ENCODE results near the gene UBXN2A.

The UBXN2A gene

DNA sequence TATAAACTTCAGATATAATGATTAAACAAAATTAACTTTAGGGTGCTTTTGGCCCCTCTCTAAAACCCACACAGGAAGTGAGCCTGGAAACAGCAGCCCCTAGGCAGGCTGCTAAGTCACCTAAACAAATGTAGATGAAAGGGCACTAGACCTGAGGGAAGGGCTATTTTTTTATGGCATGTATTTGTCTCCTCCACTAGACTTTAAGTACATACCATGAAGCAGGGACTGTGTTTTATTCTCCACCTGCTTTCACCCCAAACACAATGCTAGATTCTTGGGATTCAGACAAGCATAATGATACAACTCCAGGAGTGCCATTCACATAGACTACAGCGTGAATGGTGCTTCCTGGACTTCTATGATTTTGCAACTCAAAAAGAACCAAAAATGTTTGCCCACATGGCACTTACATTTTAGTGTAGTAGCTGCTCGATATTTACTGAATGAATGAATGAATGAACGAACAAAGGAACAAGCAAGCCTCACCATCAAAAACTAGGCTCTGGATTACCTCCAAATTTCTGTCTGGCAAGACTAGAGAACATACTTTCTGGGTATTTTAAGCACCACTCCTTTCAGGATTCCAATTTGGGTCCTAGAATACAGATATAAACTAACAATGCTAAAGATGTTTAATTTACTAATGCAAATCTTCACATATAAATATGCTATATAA is 23.4 kb upstream of the UBXN2A start:
- H3K9me3 ChIP-seq: no peaks in the 10 kb centered on the region
- H3K4me1 ChIP-seq (ENCODE audit: control insufficient read depth in 1 of 2, insufficient read depth in 1 of 2, low read depth in 1 of 2, low read length in 1 of 2): no peaks in the 10 kb centered on the region
- H3K27ac ChIP-seq: no peak overlapping the region
- no peaks in the 10 kb centered on the region for H3K27me3 ChIP-seq
- no peaks in the 10 kb centered on the region for H3K36me3 ChIP-seq
- H3K4me3 ChIP-seq (ENCODE audit: low read depth in 1 of 2, low read length in 1 of 2): no peak overlapping the region
- TF ChIP-seq, protein P1, sequence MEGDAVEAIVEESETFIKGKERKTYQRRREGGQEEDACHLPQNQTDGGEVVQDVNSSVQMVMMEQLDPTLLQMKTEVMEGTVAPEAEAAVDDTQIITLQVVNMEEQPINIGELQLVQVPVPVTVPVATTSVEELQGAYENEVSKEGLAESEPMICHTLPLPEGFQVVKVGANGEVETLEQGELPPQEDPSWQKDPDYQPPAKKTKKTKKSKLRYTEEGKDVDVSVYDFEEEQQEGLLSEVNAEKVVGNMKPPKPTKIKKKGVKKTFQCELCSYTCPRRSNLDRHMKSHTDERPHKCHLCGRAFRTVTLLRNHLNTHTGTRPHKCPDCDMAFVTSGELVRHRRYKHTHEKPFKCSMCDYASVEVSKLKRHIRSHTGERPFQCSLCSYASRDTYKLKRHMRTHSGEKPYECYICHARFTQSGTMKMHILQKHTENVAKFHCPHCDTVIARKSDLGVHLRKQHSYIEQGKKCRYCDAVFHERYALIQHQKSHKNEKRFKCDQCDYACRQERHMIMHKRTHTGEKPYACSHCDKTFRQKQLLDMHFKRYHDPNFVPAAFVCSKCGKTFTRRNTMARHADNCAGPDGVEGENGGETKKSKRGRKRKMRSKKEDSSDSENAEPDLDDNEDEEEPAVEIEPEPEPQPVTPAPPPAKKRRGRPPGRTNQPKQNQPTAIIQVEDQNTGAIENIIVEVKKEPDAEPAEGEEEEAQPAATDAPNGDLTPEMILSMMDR (IDR thresholded peaks at IDR 0.05): no peak

GRCh38 chr2:23918837-23919489 is 21.3 kb upstream of the UBXN2A start:
- Histone ChIP-seq H3K36me3 (no peaks in the 10 kb centered on the region), H3K27me3 (no peaks in the 10 kb centered on the region), H3K27ac (no peak overlapping the region), H3K4me3 (ENCODE audit: low read depth in 1 of 2, low read length in 1 of 2) (no peak overlapping the region), H3K9me3 (no peaks in the 10 kb centered on the region), H3K4me1 (ENCODE audit: control insufficient read depth in 1 of 2, insufficient read depth in 1 of 2, low read depth in 1 of 2, low read length in 1 of 2) (no peaks in the 10 kb centered on the region)
- TF ChIP-seq, protein P1 (IDR thresholded peaks at IDR 0.05): no peak

DNA sequence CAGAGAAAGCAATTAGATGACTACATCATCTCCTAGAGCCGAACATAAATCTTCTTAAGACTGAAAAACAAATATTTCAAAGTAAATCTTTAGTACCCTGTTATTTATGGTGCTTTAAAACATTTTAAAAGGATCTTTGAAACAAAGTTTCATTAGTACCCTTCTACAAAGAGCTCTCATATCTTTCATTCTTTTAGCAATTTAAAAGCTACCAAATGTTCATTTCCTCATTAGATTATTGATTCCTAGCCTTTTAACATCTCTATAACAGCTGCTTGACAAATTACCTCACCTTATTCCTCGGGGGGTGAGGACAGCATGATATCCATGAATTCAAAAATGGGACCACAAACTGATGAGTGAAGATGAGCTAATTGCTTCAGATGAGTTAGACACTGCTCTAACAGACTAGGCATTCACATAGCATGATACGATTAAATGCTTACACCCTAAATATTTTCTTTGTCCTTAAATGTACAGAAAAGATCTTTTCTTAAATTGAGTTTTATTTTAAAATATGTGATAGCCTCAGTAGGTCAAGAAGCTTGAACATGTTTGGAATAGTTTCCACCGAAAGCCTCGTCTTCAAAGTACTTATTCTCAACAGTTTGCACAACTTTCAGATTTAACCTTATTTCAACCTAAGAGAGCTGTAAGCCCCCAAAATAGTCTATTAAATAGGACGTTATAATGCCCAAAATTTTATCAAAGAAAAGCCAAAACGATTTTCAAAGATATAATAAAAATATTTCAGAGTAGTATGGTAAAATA is 15.5 kb upstream of the UBXN2A start:
- Histone ChIP-seq H3K36me3 (no peaks in the 10 kb centered on the region), H3K4me1 (ENCODE audit: control insufficient read depth in 1 of 2, insufficient read depth in 1 of 2, low read depth in 1 of 2, low read length in 1 of 2) (peaks cover 27% of the 10 kb centered on the region in 2 experiments), H3K4me3 (ENCODE audit: low read depth in 1 of 2, low read length in 1 of 2) (no peak overlapping the region), H3K27ac (peak overlapping the region; percentile 95), H3K9me3 (no peaks in the 10 kb centered on the region), H3K27me3 (no peaks in the 10 kb centered on the region)
- TF ChIP-seq, protein P1 (IDR thresholded peaks at IDR 0.05): no peak

GRCh38 chr2:23925702-23926289 is 14.5 kb upstream of the UBXN2A start:
- TF ChIP-seq, protein P1 (IDR thresholded peaks at IDR 0.05): no peak
- Histone ChIP-seq H3K27me3 (no peaks in the 10 kb centered on the region), H3K9me3 (no peaks in the 10 kb centered on the region), H3K27ac (peak overlapping the region; percentile 95), H3K36me3 (no peaks in the 10 kb centered on the region), H3K4me3 (ENCODE audit: low read depth in 1 of 2, low read length in 1 of 2) (peak overlapping the region; percentile 82 to 94), H3K4me1 (ENCODE audit: control insufficient read depth in 1 of 2, insufficient read depth in 1 of 2, low read depth in 1 of 2, low read length in 1 of 2) (peaks cover 27% of the 10 kb centered on the region in 2 experiments)

DNA sequence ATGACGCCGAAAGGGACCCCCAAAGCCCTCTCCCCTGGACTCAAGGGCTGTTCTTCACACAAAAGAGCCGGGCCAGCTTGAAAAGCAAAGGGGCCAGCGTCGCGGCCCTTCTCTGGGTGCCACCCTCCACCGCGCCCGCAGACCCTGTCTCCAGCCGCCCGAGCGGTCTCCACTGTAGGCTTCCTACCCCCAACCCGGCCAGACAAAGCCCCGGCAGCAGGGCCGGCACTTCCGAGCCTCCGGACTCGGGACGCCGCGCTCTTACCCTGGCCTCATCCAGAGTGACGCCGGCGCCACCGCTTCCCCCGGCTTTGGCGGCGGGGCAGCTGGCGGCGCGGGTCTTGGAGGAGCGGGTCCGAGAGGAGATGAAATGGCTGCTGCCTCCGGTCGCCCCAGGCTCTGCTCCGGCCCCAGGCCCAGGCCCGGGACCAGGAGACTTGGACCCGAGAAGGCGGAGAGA is 13.9 kb upstream of the UBXN2A start:
- H3K4me1 ChIP-seq (ENCODE audit: control insufficient read depth in 1 of 2, insufficient read depth in 1 of 2, low read depth in 1 of 2, low read length in 1 of 2): peaks cover 27% of the 10 kb centered on the region in 2 experiments

More for the DNA sequence above, 13.9 kb upstream of the UBXN2A start:
- no peaks in the 10 kb centered on the region for H3K36me3 ChIP-seq
- H3K4me3 ChIP-seq (ENCODE audit: low read depth in 1 of 2, low read length in 1 of 2): peak overlapping the region; percentile 82 to 94
- H3K9me3 ChIP-seq: no peaks in the 10 kb centered on the region
- TF ChIP-seq, protein P1 (IDR thresholded peaks at IDR 0.05): no peak
- peak overlapping the region; percentile 95 for H3K27ac ChIP-seq
- H3K27me3 ChIP-seq: no peaks in the 10 kb centered on the region
